KMS-11 (cell line): Measurements from ENCODE around the gene P3H4.

Source experiments
- H2AFZ ChIP-seq: fragments of 200-600 bp; sonication (generic); 2 replicates; pipeline ENCODE4 v1.6.1; 2016; ENCODE audit warnings: antibody characterized with exemption, mixed run types, low read depth
- H3K27ac ChIP-seq: fragments of 200-600 bp; sonication (generic); 2 replicates; pipeline ENCODE4 v1.6.1; 2016; ENCODE audit warnings: mild to moderate bottlenecking, mixed run types
- H3K27me3 ChIP-seq: fragments of 200-600 bp; sonication (generic); 2 replicates; pipeline ENCODE4 v1.6.1; 2017; ENCODE audit warnings: mild to moderate bottlenecking, low read depth, mixed run types, moderate library complexity; ENCODE audit not compliant: insufficient read depth
- H3K36me3 ChIP-seq: fragments of 200-600 bp; sonication (generic); 2 replicates; pipeline ENCODE4 v1.6.1; 2017; ENCODE audit warnings: mild to moderate bottlenecking, mixed run types; ENCODE audit not compliant: insufficient read depth
- H3K4me1 ChIP-seq: fragments of 200-600 bp; sonication (generic); 2 replicates; pipeline ENCODE4 v1.6.1; 2016; ENCODE audit warnings: mild to moderate bottlenecking, low read depth, mixed run types; ENCODE audit not compliant: poor library complexity, severe bottlenecking
- H3K4me2 ChIP-seq: fragments of 200-600 bp; sonication (generic); 2 replicates; pipeline ENCODE4 v1.7.0; 2016; ENCODE audit warnings: mild to moderate bottlenecking, mixed run types
- H3K4me3 ChIP-seq: fragments of 200-600 bp; sonication (generic); IDR thresholded peaks from 2 replicates; pipeline ENCODE4 v1.6.1; 2017; ENCODE audit warnings: low read depth, low read length, mixed read lengths; ENCODE audit not compliant: insufficient read depth
- H3K79me2 ChIP-seq: fragments of 200-600 bp; sonication (generic); 2 replicates; pipeline ENCODE4 v1.6.1; 2016; ENCODE audit warnings: low read depth, mixed run types; ENCODE audit not compliant: insufficient read depth
- H3K9ac ChIP-seq: fragments of 200-600 bp; sonication (generic); 2 replicates; pipeline ENCODE4 v1.6.1; 2016; ENCODE audit warnings: mild to moderate bottlenecking, mixed run types
- H4K20me1 ChIP-seq: fragments of 200-600 bp; sonication (generic); 2 replicates; pipeline ENCODE4 v1.6.1; 2016; ENCODE audit warnings: mild to moderate bottlenecking, mixed run types; ENCODE audit not compliant: insufficient read depth
- CTCF ChIP-seq: fragments of 200-600 bp; sonication (generic); conservative IDR thresholded peaks from 2 replicates; pipeline ENCODE4 v1.6.1; 2017; ENCODE audit warnings: low read depth, mild to moderate bottlenecking, antibody characterized with exemption, low read length, moderate library complexity, mixed read lengths

The P3H4 gene

GRCh38 chr17:41787021-41787418 lies 24.7 kb downstream of the P3H4 start:
- Histone ChIP-seq H3K4me1 (peaks cover 19% of the 10 kb centered on the region), H2AFZ (peak overlapping the region; percentile 24; the same call in 1 of the 2 replicates), H3K9ac (no peak overlapping the region), H3K4me2 (peak overlapping the region; percentile 59), H3K36me3 (no peaks in the 10 kb centered on the region), H3K27me3 (no peaks in the 10 kb centered on the region), H4K20me1 (no peaks in the 10 kb centered on the region), H3K27ac (no peak overlapping the region), H3K4me3 (no peak overlapping the region), H3K79me2 (no peaks in the 10 kb centered on the region; the same call in 1 of the 2 replicates)
- TF ChIP-seq CTCF: no peak

DNA sequence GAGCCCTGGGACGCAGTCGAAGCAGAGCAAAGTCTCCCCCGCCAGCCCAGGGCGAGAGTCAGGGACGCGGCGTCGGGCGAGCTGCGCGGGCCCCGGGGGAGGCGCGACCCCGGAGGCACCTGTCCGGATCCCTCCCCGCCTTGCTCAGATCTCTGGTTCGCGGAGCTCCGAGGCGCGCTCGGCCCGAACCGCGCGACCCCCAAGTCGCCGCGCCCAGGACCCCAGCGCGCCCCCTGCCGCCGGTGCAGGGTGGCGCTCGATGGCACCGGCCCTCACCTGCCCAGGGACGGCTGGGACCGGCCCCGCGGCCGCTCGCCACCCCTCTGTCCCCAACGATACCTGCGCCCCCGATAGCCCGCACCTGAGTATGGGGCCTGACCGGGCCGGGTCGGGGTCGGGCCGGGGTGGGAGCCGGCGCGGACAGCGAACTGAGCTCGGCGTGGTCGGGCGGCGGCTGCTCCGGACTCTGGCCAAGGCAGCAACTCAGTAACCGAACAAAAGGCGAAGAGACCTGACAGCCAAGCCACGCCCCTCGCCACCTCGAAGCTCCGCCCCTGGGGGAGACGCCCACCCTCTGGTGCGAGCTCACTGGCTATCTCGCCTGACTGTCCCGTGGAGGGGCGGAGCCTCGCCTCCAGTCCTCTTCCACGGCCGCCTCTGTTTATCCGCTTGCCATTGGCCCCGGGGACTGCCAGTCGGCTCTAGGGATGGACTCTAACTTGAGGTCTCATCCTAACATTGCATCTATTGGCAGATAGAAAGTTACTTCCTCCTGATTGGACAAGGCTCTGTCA lies 25.3 kb downstream of the P3H4 start, which contains the start of gene JUP:
JUP (minus strand) TSS at position 485 of the 794 bp plus-strand sequence. CDS start 14,857 bp downstream, outside the sequence.
- Histone ChIP-seq H3K4me2 (peak within 1 kb of the TSS; percentile 94), H4K20me1 (no peaks in the 10 kb centered on the region), H3K79me2 (no peaks in the 10 kb centered on the region; the same call in 1 of the 2 replicates), H2AFZ (peak within 1 kb of the TSS; percentile 73), H3K9ac (peak within 1 kb of the TSS; percentile 64; the same call in 1 of the 2 replicates), H3K4me3 (no peak within 1 kb of the TSS), H3K27ac (no peak within 1 kb of the TSS), H3K36me3 (no peaks in the 10 kb centered on the region), H3K4me1 (peaks cover 19% of the 10 kb centered on the region), H3K27me3 (no peaks in the 10 kb centered on the region)
- TF ChIP-seq CTCF: peak; percentile 83

GRCh38 chr17:41785859-41786226 lies 25.9 kb downstream of the P3H4 start:
- Histone ChIP-seq H4K20me1 (no peaks in the 10 kb centered on the region), H3K4me1 (peaks cover 19% of the 10 kb centered on the region), H3K4me2 (peak overlapping the region; percentile 94), H2AFZ (peak overlapping the region; percentile 73), H3K27me3 (no peaks in the 10 kb centered on the region), H3K36me3 (no peaks in the 10 kb centered on the region), H3K9ac (peak overlapping the region; percentile 64; the same call in 1 of the 2 replicates), H3K27ac (no peak overlapping the region), H3K79me2 (no peaks in the 10 kb centered on the region; the same call in 1 of the 2 replicates), H3K4me3 (no peak overlapping the region)
- TF ChIP-seq CTCF: no peak

DNA sequence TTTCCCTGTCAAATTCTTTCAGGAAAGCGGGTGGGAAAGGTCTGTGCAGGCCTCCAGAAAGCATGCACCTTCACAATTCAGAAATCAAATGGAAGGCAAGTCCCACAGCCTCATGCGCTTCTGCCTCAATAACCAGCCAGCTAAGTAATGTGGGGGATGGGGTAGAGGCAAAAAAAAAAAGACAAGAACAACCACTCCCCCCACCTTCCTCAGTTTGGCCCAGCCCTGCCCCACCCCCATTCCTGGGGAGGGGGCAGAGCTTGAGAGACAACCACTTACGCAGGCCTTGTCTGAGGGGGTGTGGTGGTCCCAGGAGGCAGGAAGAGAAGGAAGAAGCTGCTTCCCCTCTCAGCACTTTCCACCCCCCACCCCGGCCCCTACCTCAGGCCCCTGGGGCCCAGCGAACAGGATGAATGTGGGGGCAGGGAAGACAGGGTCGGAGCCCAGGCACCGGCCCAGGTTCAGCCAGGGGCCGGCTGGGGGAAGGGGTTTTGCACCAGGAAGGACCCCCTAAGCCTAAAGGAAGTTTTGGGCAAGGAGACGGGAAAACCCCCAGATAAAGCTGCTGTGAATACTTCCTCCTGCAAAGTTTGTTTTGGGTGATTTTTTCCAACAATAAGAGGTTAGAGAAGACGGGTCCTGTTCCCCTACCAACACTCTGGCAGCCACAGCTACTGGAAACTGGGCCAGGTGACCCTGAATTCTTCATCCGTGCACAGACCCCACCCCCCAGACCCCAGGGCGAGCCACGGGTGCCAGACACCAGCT lies 26.5 kb downstream of the P3H4 start:
- Histone ChIP-seq H3K4me3 (no peak overlapping the region), H3K27me3 (no peaks in the 10 kb centered on the region), H3K79me2 (no peaks in the 10 kb centered on the region; the same call in 1 of the 2 replicates), H3K9ac (peak overlapping the region; percentile 64; the same call in 1 of the 2 replicates), H3K4me2 (peak overlapping the region; percentile 94), H3K36me3 (no peaks in the 10 kb centered on the region), H2AFZ (peak overlapping the region; percentile 73; the same call in 1 of the 2 replicates), H3K27ac (no peak overlapping the region), H3K4me1 (peaks cover 19% of the 10 kb centered on the region), H4K20me1 (no peaks in the 10 kb centered on the region)
- no peak for TF ChIP-seq CTCF
